ENCODE results near the gene CXADR.

- no peak for TF ChIP-seq POLR2AphosphoS5 (IDR thresholded peaks at IDR 0.05; ENCODE audit: low read depth, low read length)
- no peak for TF ChIP-seq CTCF (IDR thresholded peaks at IDR 0.05)
- no peak for TF ChIP-seq SIN3A (IDR thresholded peaks at IDR 0.05; ENCODE audit: borderline replicate concordance, insufficient read depth, low read depth, low read length)
These were observed 40.7 kb upstream of the CXADR start for GRCh38 chr21:17472182-17472581.
